Myocyte (in vitro differentiated cells): Measurements from ENCODE around the gene TMPRSS15. TPM values are rescaled to one million over a fixed set of nuclear protein-coding genes. Genes with fewer than 3 reads are reported as not detected.

Source experiments
- DNase-seq: peaks from one replicate; pipeline ENCODE4 v3.0.0-alpha.2; 2012; ENCODE audit warnings: low read depth
- total RNA-seq: library from RNA; depleted of rRNA; stranded (reverse); fragments of >200 nt; gene quantifications from 2 replicates; pipeline ENCODE4 v1.2.3, GENCODE V29; 2014

The TMPRSS15 gene
- total RNA-seq, 1 donor from 2014 or later, result 0.05 TPM

DNA sequence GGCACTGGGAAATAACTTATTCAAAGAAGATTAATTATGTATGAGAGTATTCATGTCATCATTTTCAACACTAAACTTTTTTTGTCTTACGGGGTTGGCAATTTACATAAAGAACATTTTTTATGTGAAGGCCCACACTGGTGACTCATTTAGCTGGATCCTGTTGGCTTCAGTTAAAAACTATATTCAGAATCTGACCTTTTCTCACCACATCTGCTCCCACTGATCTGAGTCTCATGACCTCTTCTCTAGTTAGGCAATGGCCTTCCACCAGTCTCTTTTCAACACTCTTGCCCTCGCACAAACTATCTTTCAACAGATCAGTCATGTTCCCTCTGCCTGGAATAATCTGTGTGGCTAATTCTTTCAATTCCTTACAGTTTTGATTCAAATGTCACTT, 53.4 kb downstream of the TMPRSS15 start:
- peak; percentile 72 for DNase-seq

DNA sequence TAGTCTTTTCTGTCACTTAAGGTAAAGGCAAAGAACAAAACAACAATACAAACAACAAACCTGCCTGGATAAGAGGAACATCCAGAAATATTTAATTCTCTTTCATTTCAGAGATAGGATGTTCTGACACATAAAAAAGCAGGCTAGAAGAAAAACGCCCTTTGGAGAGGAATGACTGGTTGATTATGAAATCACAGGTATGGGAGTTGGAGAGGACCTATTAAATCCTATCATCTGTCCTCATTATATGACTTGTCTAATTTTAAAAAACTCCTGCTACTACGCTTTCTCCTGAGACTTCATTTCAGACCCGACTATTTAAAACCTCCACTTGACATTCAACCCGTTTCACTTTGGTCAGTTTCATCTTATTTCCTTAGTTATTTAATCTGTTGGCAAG, 54.1 kb downstream of the TMPRSS15 start:
- no peak for DNase-seq

DNA sequence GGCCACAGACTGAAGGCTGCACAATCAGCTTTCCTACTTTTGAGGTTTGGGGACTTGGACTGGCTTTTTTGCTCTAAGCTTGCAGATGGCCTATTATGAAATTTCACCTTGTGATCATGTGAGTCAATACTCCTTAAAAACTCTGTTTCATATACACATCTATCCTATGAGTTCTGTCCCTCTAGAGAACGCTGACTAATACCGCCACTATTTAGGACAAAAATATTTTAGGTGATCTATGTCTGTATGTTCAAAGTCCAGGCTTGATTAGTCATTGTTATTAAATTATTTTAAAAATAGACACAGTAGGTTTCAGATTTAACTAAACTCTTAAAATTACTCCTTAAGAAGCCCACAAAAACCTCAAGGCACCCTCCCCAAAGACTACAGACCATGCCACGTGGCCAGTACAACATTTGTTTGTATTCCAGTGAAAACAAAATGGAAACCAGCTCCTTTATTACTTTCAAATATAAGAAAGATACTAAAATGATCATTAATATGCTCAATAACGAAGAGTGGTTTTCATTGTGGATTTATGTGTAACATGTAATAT, 63.1 kb downstream of the TMPRSS15 start:
- peak; percentile 35 for DNase-seq

DNA sequence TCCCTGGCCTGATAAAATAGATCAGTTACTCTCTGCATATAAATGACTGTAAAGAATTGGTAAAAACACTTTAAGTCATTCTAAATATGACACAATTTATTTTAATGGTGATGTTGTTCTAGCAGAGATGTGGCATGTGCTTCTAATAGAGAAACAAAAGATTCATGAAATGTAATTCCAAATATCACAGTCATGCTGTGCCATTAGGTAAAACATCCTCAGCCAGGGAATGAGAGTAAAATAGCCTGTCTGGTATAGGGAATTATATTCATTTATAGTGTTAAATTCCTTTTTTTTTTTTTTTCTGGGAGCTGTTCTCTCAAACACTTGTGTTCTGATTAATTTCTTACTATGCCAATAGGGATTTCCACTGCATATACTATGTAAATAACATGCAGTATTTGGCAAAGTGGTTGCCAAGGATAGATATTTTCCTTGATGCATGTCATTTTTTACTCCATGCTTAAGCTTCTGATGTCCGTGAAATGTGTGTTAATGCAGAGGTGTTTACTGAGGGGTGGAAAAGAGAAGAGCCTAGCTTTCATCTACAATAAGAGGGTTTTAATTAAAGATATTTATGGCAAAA, 67.8 kb downstream of the TMPRSS15 start:
- DNase-seq, result no peak

DNA sequence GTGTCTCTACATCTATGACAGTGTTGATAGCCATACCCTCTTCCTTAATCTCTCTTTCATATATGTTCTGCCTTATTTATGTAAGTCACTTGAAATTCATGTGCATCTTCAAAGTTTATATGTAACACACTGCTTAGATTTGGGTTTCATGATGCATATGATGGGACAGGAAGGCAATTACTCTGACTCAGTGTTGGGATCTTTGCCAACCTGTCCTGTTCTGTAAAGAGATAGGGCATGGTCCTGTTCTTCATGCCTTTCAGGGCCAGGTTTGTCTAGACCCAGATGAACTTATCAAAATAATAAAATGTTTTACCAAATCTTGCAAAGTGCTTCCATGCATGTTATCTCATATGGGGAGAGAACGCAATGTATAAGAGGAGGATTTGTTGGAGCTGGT, 69.5 kb downstream of the TMPRSS15 start:
- no peak for DNase-seq

- peak; percentile 14 for DNase-seq
Measured at GRCh38 chr21:18318156-18318555, 85.4 kb downstream of the TMPRSS15 start.

- no peak for DNase-seq
Measured at GRCh38 chr21:18298228-18298627, 105.4 kb downstream of the TMPRSS15 start.

DNA sequence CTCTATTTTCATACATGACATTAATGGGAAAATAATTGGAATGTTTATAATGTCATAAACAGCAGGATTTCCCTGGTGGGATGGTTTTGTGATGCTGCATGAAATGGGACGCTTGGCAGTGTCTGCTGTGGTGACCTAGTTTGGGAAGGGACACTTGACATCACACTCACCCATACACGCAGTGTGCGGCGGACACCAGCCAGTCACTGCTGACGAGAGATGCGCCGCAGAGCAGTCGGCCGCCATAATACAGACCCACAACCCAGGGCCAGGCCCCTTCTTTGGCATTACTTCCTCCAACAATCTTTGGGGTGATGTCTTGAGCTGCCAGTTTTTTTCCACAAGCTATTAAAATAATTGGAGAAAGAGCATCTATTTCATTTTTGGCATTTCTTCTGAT, 109.5 kb downstream of the TMPRSS15 start:
- no peak for DNase-seq

- no peak for DNase-seq
Measured at GRCh38 chr21:18289876-18290275, 113.7 kb downstream of the TMPRSS15 start.

DNA sequence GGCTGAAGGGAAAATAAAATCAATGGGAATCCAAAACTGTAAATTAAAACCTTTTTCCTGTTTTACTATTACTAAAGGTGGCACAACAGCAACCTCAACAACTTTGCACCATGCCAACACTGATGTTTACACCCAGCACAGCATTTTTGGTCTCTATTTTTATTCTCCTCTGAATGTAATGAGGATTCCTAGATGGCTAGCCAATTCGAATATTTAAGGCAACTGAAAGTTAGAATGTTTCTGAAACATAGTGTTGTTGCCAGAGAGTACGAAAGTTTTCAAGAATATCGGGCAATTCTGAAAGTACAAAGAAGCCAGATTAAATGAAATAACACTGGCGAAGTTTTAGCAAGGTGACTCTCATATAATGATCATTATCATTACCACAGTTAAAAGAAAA, 118.2 kb downstream of the TMPRSS15 start:
- DNase-seq, result no peak

DNA sequence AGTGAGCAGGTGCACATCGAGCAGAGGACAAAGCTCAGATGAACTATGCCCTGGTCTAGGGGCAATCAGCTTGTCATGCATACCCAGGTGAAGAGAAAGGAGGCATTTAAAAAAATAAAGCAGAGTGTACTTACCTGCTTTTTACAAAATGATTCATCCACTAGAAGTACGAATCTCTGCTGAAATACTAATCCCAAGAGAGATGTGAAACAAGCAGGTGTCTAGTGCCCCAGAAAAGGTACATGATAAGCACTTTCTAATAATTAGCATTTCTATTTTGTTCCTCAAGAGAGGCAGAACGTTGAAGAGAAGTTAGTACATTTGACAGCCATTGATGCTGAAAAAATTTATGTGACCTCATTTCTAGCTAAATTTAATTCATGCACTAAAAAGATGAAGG, 127.8 kb downstream of the TMPRSS15 start:
- DNase-seq, result no peak

- DNase-seq, result no peak
Measured at GRCh38 chr21:18274370-18274769, 129.2 kb downstream of the TMPRSS15 start.

GRCh38 chr21:18273400-18273799, 130.2 kb downstream of the TMPRSS15 start:
- no peak for DNase-seq

DNA sequence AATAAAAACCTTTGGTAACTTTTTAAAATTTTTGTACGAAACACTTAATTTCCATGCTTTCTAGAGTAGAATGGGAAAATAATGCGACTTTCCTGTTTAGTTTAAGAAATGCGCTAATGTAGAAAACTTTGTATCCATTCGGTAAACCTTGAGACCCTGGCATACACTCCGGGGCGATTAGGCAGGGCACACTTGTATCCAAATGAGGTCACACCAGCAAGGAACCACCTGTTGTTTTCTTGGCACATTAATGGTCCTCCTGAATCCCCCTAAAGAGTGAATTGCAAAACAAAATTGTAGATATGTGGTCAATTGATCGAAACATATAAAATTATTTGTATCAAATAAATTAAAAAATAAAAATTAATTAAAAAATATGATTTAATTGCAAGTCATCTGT, 133.7 kb downstream of the TMPRSS15 start:
- DNase-seq, result no peak

DNA sequence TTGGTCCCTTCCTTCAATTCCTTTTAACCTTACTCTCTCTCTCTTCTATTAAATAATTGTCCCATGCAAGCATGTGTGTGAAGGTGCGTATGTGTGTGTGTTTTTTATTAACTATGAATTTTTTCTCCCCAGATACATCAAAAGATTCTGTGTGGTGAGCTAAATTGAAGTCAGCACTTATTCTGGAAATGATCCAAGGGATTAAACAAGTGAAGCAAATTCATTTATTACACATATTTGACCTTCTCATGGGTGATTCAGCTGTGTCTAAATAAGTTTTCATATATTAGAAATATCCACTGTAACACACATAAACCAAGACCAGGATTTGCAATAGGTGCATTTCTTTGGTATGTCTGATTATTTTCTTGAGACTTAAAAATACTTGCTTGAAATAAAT, 134.7 kb downstream of the TMPRSS15 start:
- DNase-seq, result no peak

DNA sequence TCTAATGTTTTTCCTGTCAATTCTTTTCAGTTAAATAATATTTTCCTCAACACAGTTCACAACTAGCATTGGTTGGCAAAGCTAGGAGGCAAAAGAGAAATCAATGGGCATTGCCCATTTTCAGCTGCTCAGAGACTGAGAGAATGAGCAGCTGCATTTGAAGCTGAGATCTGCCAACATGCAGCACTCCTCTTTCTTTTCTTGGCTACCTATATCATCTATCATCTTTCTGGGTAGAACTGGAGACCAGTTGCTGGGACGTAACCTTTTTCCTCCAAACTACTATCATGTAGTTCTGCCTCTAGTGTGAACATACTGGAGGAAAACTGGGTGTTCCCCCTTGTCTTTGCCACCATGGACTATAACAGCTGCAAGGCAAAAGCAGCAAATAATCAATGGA, 136.1 kb downstream of the TMPRSS15 start:
- no peak for DNase-seq

- DNase-seq, result no peak
Measured at GRCh38 chr21:18265944-18266343, 137.6 kb downstream of the TMPRSS15 start.

DNA sequence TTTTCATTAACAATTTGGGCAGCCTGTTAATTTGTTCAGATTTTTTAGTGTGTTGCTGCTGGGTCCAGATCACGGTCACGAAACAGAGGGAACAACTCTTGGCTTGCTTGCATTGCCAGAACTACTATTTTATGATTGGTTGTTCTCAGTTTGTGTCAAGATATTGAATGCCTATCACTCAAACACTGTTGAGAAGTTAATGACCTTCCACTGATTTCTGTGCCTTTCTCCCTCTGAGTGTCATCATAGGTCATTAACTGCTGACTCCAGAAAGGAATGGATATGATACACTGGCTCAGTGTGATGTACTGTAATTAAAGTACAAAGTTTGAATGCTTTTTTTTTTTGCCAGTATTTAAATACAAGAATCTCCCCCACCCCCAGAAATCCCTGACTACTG, 149.8 kb downstream of the TMPRSS15 start:
- no peak for DNase-seq

DNA sequence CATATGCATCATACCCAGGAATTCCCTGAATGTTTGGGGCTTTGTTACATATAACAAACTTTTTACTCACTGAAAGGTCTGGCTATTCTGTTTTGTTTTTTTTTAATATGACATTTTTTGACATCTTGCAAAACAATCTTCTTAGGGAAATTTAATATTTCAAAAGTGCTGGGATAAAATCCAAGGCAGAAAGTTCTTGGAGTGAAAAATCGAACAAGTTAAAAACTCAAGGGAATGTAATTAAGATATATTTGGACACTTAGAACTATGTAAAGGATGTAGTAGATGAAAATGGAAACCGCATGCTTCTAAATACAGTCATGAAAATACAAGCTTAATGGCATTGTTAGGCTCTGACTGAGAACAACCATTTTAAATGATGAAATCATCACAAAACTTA, 150.4 kb downstream of the TMPRSS15 start:
- DNase-seq, result no peak

GRCh38 chr21:18252680-18253079, 150.9 kb downstream of the TMPRSS15 start:
- DNase-seq, result peak; percentile 13

GRCh38 chr21:18252256-18252655, 151.3 kb downstream of the TMPRSS15 start:
- no peak for DNase-seq

GRCh38 chr21:18251065-18251464, 152.5 kb downstream of the TMPRSS15 start:
- no peak for DNase-seq

GRCh38 chr21:18249672-18250071, 153.9 kb downstream of the TMPRSS15 start:
- no peak for DNase-seq

DNA sequence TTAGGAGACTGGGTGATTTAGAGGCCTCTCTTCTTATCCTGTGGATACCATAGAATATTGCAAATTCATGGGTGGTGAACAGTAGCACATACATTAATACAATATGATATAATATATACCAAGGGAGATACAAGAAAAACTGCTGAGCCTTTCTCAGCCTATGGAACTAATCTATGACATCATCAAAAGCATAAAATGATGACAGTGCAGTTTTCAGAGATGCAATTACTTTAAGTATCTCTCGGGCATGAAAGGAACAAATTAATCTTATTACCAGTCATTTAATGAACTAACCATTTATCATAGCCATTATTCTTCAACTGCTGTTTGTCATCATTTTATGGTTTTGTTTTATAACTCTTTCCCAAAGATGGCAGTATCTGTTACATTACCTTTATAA, 155.4 kb downstream of the TMPRSS15 start:
- DNase-seq, result no peak
